HG02798 (cell line): ENCODE results near the gene RFX6.
"Not testable (repeated sequence)": the region's sequence is repeated elsewhere in the genome, so short reads cannot be mapped to it uniquely, and the experiment has no call there.

Experiments
- ATAC-seq: cut with Tn5 transposase; IDR thresholded peaks from one replicate; pipeline ENCODE4 v1.9.1; 2021; ENCODE audit warnings: mild to moderate bottlenecking; ENCODE audit not compliant: unreplicated experiment, poor library complexity

The RFX6 gene

GRCh38 chr6:116876635-116877611, at the start of gene RFX6:
RFX6 (plus strand) TSS chr6:116877242; CDS start chr6:116877276, 34 bp downstream.
- peak; percentile 45 for ATAC-seq

- no peak for ATAC-seq
Observed at GRCh38 chr6:116827561-116828240, 49.3 kb upstream of the RFX6 start.

GRCh38 chr6:116828983-116829382, 48.1 kb upstream of the RFX6 start, which contains the start of gene GPRC6A:
GPRC6A (minus strand) TSS chr6:116829083; CDS start chr6:116829013, 70 bp downstream.
- ATAC-seq, result no peak

- ATAC-seq, result not testable (repeated sequence)
Observed at GRCh38 chr6:116834526-116834925, 42.5 kb upstream of the RFX6 start.

GRCh38 chr6:116836606-116837342, 40.3 kb upstream of the RFX6 start:
- ATAC-seq, result no peak

- ATAC-seq, result no peak
Observed at GRCh38 chr6:116840091-116840490, 37.0 kb upstream of the RFX6 start.

- no peak for ATAC-seq
Observed at GRCh38 chr6:116842459-116842858, 34.6 kb upstream of the RFX6 start.

- ATAC-seq, result no peak
Observed at GRCh38 chr6:116847227-116847626, 29.8 kb upstream of the RFX6 start.

- no peak for ATAC-seq
Observed at GRCh38 chr6:116858060-116858459, 19.0 kb upstream of the RFX6 start.

- ATAC-seq, result no peak
Observed at GRCh38 chr6:116859264-116859663, 17.8 kb upstream of the RFX6 start.

GRCh38 chr6:116866281-116866871, 10.7 kb upstream of the RFX6 start:
- ATAC-seq, result peak; percentile 71

GRCh38 chr6:116872771-116873170, 4.3 kb upstream of the RFX6 start:
- no peak for ATAC-seq

- ATAC-seq, result no peak
Observed at GRCh38 chr6:116876107-116876506, 935 bp upstream of the RFX6 start.

- ATAC-seq, result no peak
Observed at GRCh38 chr6:116877743-116878142, 701 bp downstream of the RFX6 start.

- ATAC-seq, result no peak
Observed at GRCh38 chr6:116881236-116881635, 4.2 kb downstream of the RFX6 start.

- no peak for ATAC-seq
Observed at GRCh38 chr6:116883005-116883404, 6.0 kb downstream of the RFX6 start.

GRCh38 chr6:116884530-116884929, 7.5 kb downstream of the RFX6 start:
- ATAC-seq, result no peak

- no peak for ATAC-seq
Observed at GRCh38 chr6:116887168-116887567, 10.1 kb downstream of the RFX6 start.

- no peak for ATAC-seq
Observed at GRCh38 chr6:116887894-116888293, 10.9 kb downstream of the RFX6 start.

- ATAC-seq, result no peak
Observed at GRCh38 chr6:116888732-116889360, 11.8 kb downstream of the RFX6 start.
